K562 (cell line): ENCODE results near the gene RPAIN. TPM values are rescaled to one million over a fixed set of nuclear protein-coding genes. Genes with fewer than 3 reads are reported as not detected.

Source experiments
- HNRNPL ChIP-seq: fragments of 200-400 bp; formaldehyde crosslinking; IDR thresholded peaks from 2 replicates; pipeline ENCODE4 v1.6.1; 2017; ENCODE audit warnings: low read depth, mild to moderate bottlenecking, low read length
- polyA plus RNA-seq, 8 experiments: library from polyadenylated mRNA; depleted of rRNA in 4 of 8; stranded (reverse) in 5 of 8; unstranded in 3 of 8; fragments of >200 nt; fragmentation: Nextera tagmentation in 2 of 8; fragmentation: Illumina TruSeq in 1 of 8; extraction: Ambion mirVana in 2 of 8; extraction: Trizol in 1 of 8; gene quantifications; 2 replicates each; pipeline versions ENCODE4 v1.2.1 to v1.2.3, GENCODE V29; 2011 to 2014; ENCODE audit warnings: inconsistent platforms in 1 of 8, missing spikeins in 1 of 8
- total RNA-seq, 7 experiments: library from RNA; depleted of rRNA in 6 of 7; stranded (reverse); fragments of >200 nt in 6 of 7; fragmentation: Illumina TruSeq in 2 of 7; extraction: Trizol in 2 of 7; gene quantifications; 2 replicates each; pipeline versions ENCODE4 v1.2.1 to v1.2.3, GENCODE V29; 2011 to 2021; ENCODE audit warnings: low replicate concordance in 1 of 7
- TF ChIP-seq, protein P1 (sequence below): fragments of 450-650 bp; IDR thresholded peaks from 2 replicates; pipeline ENCODE4 v1.6.1; 2016; ENCODE audit warnings: low read depth

The RPAIN gene
- total and polyA plus RNA-seq, 9 of the 15 experiments (the other 6 are each of a cell fraction or from before 2014, with no cell fraction given): 27.3 to 63.7 (median 38.5) TPM

DNA sequence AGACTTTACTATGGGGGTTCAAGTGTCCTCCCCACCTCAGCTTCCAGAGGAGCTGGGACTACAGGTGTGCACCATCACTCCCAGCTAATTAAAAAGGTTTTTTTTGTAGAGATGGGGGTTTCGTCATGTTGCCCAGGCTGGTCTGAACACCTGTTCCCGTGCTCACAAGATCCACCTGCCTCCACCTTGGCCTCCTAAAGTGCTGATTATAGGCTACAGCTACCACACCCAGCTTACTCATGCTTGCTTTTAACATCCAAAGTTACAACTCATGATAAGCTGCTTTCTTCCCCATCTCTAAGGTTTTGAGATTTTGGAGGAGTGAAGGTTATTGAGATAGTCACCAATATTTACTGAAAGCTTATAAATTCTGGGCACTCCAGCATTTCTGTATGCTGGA is 3.1 kb upstream of the RPAIN start (continued):
- TF ChIP-seq, protein P1, sequence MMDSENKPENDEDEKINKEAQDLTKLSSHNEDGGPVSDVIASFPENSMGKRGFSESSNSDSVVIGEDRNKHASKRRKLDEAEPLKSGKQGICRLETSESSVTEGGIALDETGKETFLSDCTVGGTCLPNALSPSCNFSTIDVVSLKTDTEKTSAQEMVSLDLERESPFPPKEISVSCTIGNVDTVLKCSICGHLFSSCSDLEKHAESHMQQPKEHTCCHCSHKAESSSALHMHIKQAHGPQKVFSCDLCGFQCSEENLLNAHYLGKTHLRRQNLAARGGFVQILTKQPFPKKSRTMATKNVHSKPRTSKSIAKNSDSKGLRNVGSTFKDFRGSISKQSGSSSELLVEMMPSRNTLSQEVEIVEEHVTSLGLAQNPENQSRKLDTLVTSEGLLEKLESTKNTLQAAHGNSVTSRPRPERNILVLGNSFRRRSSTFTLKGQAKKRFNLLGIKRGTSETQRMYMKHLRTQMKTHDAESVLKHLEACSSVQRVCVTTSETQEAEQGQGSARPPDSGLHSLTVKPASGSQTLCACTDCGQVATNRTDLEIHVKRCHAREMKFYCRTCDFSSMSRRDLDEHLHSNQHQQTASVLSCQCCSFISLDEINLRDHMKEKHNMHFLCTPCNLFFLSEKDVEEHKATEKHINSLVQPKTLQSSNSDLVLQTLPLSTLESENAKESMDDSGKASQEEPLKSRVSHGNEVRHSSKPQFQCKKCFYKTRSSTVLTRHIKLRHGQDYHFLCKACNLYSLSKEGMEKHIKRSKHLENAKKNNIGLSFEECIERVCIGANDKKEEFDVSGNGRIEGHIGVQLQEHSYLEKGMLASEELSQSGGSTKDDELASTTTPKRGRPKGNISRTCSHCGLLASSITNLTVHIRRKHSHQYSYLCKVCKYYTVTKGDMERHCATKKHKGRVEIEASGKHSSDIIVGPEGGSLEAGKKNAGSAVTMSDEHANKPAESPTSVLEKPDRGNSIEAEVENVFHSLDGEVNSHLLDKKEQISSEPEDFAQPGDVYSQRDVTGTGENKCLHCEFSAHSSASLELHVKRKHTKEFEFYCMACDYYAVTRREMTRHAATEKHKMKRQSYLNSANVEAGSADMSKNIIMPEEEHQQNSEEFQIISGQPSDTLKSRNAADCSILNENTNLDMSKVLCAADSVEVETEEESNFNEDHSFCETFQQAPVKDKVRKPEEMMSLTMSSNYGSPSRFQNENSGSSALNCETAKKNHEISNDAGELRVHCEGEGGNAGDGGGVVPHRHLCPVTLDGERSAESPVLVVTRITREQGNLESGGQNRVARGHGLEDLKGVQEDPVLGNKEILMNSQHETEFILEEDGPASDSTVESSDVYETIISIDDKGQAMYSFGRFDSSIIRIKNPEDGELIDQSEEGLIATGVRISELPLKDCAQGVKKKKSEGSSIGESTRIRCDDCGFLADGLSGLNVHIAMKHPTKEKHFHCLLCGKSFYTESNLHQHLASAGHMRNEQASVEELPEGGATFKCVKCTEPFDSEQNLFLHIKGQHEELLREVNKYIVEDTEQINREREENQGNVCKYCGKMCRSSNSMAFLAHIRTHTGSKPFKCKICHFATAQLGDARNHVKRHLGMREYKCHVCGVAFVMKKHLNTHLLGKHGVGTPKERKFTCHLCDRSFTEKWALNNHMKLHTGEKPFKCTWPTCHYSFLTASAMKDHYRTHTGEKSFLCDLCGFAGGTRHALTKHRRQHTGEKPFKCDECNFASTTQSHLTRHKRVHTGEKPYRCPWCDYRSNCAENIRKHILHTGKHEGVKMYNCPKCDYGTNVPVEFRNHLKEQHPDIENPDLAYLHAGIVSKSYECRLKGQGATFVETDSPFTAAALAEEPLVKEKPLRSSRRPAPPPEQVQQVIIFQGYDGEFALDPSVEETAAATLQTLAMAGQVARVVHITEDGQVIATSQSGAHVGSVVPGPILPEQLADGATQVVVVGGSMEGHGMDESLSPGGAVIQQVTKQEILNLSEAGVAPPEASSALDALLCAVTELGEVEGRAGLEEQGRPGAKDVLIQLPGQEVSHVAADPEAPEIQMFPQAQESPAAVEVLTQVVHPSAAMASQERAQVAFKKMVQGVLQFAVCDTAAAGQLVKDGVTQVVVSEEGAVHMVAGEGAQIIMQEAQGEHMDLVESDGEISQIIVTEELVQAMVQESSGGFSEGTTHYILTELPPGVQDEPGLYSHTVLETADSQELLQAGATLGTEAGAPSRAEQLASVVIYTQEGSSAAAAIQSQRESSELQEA: no peak
- no peak for TF ChIP-seq HNRNPL
